ENCODE data around the gene BOD1L1.
A peak's percentile ranks its signal among the peaks of the same experiment; 100 is the strongest.

BOD1L1 gene

DNA sequence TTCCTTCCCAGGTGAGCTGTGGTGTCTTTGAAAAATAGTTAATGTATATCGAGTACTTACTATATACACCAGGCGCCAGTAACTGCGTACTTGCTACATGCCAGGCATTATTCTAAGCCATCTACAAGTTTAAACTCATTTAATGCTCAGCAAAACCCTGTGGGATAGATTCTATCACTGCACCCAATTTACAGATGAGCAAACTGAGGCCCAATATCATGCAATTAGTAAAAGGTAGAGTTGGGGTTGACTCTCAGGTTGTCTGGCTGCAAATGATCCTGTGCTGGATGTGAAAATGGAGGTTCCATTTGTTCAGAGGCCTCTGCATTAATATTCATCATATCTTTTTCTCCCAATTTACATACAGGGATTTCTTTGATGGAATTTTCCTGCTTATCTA lies 100.9 kb downstream of the BOD1L1 start:
- H3K36me3 ChIP-seq (ENCODE audit: control insufficient read depth, low read depth, low read length) = no peaks in the 10 kb centered on the region
- H3K4me1 ChIP-seq (ENCODE audit: control insufficient read depth, low read depth, low read length) = peaks cover 16% of the 10 kb centered on the region
- H3K4me3 ChIP-seq (ENCODE audit: low read length) = no peak overlapping the region
- peaks cover 7% of the 10 kb centered on the region for H3K9me3 ChIP-seq (ENCODE audit: control insufficient read depth, low read depth, low read length)
- H3K27me3 ChIP-seq (ENCODE audit: control insufficient read depth, insufficient read depth, low read length) = peaks cover 100% of the 10 kb centered on the region
- H3K9ac ChIP-seq (ENCODE audit: low read length) = no peak overlapping the region
- H3K27ac ChIP-seq (ENCODE audit: low read length) = no peak overlapping the region

DNA sequence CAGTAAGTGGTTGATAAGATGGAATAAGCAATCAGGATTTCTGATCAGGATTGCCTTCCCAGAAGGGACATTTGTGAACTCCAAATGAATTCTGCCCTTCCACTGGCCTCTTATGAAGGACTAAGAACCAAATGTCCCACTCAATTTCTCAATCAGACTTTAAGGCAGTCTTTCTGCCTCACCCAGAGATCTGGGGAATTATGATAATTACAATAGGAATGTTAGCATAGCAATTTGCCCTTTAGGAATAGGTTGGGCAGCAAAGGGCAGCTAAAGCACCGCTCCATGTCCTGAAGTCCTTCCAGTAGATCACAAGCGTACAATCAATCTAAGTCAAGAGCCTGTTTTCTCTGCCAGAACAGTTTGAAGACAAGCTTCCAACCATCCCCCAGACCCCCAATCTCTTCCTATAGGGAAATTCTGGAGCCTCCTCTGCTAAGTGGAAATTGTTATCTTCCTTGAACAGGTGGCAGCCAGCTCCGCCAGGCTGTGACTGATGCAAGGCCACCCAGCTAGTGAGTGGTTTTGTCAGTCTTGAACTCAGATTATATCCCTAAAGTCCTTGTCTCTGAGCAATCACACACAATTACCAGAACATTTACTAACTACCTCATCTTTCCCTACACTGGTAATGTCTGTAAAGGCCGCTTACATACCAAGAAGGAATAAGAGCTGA lies 101.8 kb downstream of the BOD1L1 start:
- Histone ChIP-seq H3K27ac (ENCODE audit: low read length) (no peak overlapping the region), H3K9ac (ENCODE audit: low read length) (no peak overlapping the region), H3K9me3 (ENCODE audit: control insufficient read depth, low read depth, low read length) (peaks cover 7% of the 10 kb centered on the region), H3K4me3 (ENCODE audit: low read length) (no peak overlapping the region), H3K36me3 (ENCODE audit: control insufficient read depth, low read depth, low read length) (no peaks in the 10 kb centered on the region), H3K27me3 (ENCODE audit: control insufficient read depth, insufficient read depth, low read length) (peaks cover 100% of the 10 kb centered on the region), H3K4me1 (ENCODE audit: control insufficient read depth, low read depth, low read length) (peaks cover 9% of the 10 kb centered on the region)

DNA sequence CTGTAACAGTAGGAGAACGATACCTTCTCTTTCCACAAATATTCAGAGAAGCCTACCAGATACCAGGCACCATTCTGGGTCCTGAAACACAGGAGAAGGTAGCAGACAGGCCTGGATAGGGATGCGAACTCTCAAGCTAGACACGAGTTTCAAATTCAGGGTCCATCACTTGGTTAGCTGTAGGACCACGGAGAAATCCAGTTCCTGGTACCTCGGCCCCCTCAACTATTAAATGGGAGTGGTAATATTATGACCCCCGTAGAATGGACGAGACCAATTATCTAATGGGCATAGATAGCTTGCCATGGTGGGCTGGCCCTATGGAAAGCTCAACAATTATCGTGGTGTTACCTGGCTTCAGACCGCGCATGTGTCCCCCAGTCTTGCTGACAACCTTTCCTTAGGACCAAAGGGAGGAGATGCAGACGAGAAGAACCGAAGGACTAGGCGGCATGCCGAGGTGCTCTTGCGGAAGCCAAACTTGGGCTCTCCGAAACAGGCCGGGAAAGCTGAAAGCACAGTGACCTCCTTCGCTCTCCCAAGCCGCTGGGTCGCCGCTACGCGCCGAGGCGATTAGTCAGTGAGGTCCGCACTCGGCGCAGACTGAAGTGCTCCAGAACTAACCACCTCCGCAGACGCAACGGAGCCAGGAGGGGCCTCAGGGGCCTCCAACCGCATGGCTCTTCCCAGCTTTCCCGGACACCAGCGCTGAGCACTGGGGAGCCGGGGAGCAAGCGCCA lies 102.9 kb downstream of the BOD1L1 start:
- no peak overlapping the region for H3K4me3 ChIP-seq (ENCODE audit: low read length)
- H3K27ac ChIP-seq (ENCODE audit: low read length) = no peak overlapping the region

DNA sequence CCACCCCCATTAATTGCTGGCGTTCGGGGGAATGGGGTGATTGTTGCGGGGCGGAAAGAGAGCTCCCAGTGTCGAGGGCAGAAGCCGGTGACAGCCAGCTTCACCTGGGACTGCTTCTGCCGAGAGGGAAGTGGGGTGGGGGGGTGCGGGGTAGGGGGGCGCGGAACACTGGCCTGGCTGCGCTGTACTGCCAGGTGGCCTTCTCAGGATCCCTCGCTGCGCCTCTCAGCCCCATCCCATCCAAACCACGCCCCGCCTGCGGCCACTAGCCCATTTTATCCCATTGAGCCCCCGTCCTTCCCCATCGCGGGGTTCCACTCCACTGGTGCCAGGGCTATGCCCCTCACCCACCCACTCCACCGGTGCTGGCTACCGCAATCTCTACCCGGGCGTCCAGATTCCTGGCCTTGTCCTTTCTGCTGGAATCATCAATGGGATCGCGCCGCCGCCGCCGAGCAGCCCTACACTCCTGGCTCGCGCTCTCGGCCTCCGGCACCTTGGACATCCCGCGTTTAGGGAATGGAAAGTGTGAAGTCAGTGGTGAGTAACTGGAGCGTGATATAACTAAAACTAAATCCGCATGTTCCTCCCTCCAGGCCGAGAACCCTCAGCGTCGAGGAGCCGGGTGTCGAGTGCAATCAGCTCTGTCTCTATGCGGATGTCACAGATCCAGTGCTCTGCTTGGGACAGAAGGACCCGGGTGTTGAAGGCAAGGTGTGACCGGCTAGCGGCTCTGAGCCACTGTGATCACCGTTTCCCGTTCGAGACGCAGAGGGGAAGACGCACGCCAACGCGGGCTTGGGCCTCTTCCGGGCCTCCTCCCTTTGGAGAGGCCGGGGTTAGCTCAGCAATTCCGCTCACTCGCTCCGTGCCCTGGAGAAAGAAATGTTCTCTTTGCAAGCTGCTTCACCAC lies 103.7 kb downstream of the BOD1L1 start:
- no peaks in the 10 kb centered on the region for H3K36me3 ChIP-seq (ENCODE audit: control insufficient read depth, low read depth, low read length)
- peaks cover 98% of the 10 kb centered on the region for H3K27me3 ChIP-seq (ENCODE audit: control insufficient read depth, insufficient read depth, low read length)
- H3K27ac ChIP-seq (ENCODE audit: low read length) = no peak overlapping the region
- no peak overlapping the region for H3K4me3 ChIP-seq (ENCODE audit: low read length)
- H3K9ac ChIP-seq (ENCODE audit: low read length) = no peak overlapping the region
- peaks cover 7% of the 10 kb centered on the region for H3K9me3 ChIP-seq (ENCODE audit: control insufficient read depth, low read depth, low read length)
- peaks cover 10% of the 10 kb centered on the region for H3K4me1 ChIP-seq (ENCODE audit: control insufficient read depth, low read depth, low read length)

More for the DNA sequence above, 102.9 kb downstream of the BOD1L1 start:
- Histone ChIP-seq H3K27me3 (ENCODE audit: control insufficient read depth, insufficient read depth, low read length) (peaks cover 100% of the 10 kb centered on the region), H3K9ac (ENCODE audit: low read length) (no peak overlapping the region), H3K9me3 (ENCODE audit: control insufficient read depth, low read depth, low read length) (peaks cover 7% of the 10 kb centered on the region), H3K4me1 (ENCODE audit: control insufficient read depth, low read depth, low read length) (peaks cover 5% of the 10 kb centered on the region), H3K36me3 (ENCODE audit: control insufficient read depth, low read depth, low read length) (no peaks in the 10 kb centered on the region)

DNA sequence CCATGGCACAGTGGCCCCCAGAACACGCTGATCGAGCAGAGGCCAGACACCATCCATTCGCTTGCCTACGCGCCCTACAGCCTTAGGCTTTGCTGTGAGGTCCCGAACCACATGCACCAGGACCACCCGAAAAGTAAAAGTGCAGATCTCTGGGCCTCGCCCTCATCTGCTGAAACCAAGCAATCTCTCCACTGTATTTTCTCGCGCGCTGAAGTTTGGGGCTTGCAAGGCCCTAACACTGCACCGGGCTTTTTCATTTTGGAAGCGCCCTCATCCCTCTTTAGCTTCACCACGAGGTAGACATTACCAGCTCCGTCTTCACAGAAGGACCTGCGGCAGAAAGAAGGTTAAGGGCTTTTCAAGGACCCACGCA lies 104.4 kb downstream of the BOD1L1 start:
- H3K27me3 ChIP-seq (ENCODE audit: control insufficient read depth, insufficient read depth, low read length) = peaks cover 92% of the 10 kb centered on the region
- H3K36me3 ChIP-seq (ENCODE audit: control insufficient read depth, low read depth, low read length) = no peaks in the 10 kb centered on the region
- H3K27ac ChIP-seq (ENCODE audit: low read length) = no peak overlapping the region
- H3K9ac ChIP-seq (ENCODE audit: low read length) = no peak overlapping the region
- H3K4me1 ChIP-seq (ENCODE audit: control insufficient read depth, low read depth, low read length) = peaks cover 14% of the 10 kb centered on the region
- peak overlapping the region; percentile 15 for H3K4me3 ChIP-seq (ENCODE audit: low read length)
- H3K9me3 ChIP-seq (ENCODE audit: control insufficient read depth, low read depth, low read length) = peaks cover 7% of the 10 kb centered on the region

DNA sequence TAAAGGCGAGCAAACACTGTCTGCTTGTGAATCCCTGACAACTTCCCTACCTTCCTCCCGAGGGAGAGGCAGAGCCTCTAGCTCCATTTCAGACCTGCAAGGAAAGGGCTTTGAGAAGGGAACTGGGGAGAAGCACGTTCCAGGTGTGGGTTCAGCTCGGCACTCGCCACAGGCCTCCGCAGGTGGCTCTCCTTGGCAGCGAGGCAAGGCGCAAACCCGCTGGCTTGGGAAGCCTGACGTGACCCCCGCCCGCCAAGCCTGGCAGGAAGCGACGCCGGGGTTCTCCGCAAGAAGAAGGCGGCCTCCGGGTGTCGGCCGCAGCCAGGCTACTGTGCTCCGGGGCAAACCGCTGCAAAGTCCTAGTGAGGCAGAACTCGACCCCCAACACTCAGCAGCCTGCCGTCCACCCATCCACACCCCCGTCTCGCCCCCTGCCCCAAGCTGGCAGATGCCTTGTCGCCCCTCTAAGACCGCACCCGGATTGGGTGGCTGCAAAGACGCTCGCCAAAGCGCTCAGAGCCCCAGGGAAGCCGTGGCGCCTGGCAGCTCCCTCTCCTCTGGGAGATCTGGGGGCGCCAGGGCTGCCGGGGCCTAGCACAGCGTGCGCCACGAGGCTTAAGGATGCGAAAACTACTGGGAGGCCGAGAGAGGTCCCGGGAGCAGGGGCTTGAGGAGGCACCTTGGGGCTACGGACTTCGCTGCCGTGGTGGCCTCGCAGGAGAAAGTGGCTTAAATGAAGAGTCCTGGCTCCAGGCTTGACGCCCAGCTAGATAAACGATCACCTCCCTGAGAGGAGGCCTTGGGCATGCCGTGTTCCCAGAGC lies 105.0 kb downstream of the BOD1L1 start:
- Histone ChIP-seq H3K27me3 (ENCODE audit: control insufficient read depth, insufficient read depth, low read length) (peaks cover 86% of the 10 kb centered on the region), H3K9me3 (ENCODE audit: control insufficient read depth, low read depth, low read length) (peaks cover 7% of the 10 kb centered on the region), H3K4me3 (ENCODE audit: low read length) (peak overlapping the region; percentile 15), H3K27ac (ENCODE audit: low read length) (no peak overlapping the region), H3K9ac (ENCODE audit: low read length) (no peak overlapping the region), H3K4me1 (ENCODE audit: control insufficient read depth, low read depth, low read length) (peaks cover 14% of the 10 kb centered on the region), H3K36me3 (ENCODE audit: control insufficient read depth, low read depth, low read length) (no peaks in the 10 kb centered on the region)

DNA sequence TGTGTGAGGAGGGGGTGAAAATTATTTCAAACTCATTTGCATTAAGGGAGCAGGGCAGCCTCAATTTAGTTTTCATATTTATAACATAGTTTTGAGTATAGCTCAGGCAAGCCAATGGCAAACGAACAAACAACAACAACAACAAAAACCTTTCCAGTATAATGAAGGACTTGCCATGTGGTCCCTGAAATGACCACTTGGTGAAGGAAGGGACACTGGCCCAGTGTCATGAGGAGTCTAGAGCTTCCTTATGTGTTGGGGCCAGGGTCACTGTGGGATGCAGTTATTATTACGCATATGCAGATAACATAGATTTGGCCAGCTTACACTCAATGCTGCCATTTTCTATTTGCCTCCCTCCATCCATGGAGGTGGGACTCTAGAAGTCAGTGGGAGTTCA lies 106.5 kb downstream of the BOD1L1 start:
- no peak overlapping the region for H3K27ac ChIP-seq (ENCODE audit: low read length)
- H3K9me3 ChIP-seq (ENCODE audit: control insufficient read depth, low read depth, low read length) = peaks cover 7% of the 10 kb centered on the region
- peaks cover 72% of the 10 kb centered on the region for H3K27me3 ChIP-seq (ENCODE audit: control insufficient read depth, insufficient read depth, low read length)
- no peaks in the 10 kb centered on the region for H3K36me3 ChIP-seq (ENCODE audit: control insufficient read depth, low read depth, low read length)
- H3K9ac ChIP-seq (ENCODE audit: low read length) = no peak overlapping the region
- H3K4me3 ChIP-seq (ENCODE audit: low read length) = no peak overlapping the region
- H3K4me1 ChIP-seq (ENCODE audit: control insufficient read depth, low read depth, low read length) = peaks cover 17% of the 10 kb centered on the region
